HG02610 (cell line): Measurements from ENCODE around the gene ROCK2.
"Not testable (repeated sequence)": the region's sequence is repeated elsewhere in the genome, so short reads cannot be mapped to it uniquely, and the experiment has no call there.

Experiments
- ATAC-seq: cut with Tn5 transposase; IDR thresholded peaks from one replicate; pipeline ENCODE4 v1.9.1; 2021; ENCODE audit warnings: mild to moderate bottlenecking, moderate library complexity; ENCODE audit not compliant: unreplicated experiment

ROCK2 gene

DNA sequence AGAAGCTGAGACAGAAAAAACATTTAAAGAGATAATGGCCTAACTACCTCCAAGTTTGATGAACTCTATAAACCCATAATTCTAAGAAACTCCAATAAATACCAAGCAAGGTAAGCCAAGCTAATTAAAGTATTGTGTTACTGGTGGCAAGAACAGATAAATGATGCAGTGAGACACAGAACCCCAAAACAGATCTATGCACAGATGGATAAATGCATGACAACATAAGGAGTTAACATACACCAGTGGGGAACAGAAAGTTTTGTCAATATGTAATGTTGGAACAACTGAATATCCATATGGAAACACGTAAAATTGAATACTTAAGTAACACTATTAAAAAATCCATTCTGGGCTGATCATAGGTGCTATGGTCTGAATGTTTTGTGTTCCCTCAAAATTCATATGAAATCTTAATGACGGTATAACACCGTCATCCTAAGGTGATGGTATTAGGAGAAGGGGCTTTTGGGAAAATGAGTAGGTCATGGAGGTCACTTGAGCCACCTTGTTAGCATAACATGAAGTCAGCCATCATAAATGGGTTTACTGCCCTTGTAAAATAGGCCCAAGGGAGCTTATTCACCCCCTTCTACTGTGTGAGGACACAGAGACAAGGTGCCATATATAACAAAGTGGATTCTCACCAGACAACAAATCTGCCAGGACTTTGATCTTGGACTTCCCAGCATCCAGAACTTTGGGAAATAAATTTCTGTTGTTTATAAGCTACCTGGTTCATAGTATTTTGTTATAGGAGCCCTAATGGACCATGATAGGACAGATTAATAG is 102.8 kb downstream of the ROCK2 start:
- no peak for ATAC-seq

DNA sequence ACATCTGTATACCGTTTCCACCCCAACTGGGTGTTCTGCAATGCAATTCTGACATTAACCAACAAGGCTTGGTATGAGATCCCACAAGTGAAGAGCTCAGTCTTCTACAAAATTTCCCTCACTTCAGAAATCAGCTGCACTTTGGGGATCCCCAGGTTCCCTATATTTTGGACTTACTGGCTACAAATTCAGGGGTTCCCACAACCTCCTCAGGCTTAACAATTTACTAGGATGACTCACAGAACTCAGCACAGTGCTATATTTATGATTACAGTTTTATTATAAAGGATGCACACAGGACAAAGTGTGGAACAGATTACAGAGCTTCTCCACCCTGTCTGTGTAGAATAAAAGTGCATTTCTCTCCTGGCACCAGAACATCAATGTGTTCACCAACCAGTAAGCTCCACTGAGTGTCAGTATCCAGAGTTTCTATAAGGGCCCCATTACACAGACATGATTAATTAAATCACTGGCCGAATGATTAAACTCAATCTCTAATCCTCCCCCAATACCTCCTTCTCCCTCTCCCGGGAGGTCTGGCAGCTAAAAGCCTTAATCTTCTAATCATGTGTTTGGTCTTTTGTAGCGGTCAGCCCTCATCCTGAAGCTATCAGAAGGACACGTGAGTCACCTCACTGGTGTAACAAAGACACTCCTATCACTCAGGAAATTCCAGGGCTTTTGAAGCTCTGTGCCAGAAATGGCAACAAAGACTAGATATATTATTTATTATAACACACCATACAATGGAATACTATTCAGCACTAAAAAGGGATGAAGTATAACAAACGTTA is 104.6 kb downstream of the ROCK2 start:
- no peak for ATAC-seq

DNA sequence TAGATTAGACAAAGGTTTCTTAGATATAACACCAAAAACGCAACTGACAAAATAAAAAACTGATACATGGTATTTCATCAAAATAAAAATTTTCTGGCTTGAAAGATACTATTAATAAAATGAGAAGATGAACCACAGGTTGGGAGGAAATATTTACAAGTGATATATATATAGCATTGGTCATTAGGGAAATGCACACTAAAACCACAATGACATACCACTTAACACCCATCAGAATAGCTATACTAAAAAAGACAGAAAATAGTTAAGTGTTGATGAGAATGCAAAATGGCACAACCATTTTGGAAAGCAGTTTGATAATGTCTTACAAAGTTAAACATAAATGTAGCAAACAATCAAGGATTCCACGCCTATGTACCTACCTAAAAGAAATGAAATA is 105.3 kb downstream of the ROCK2 start:
- ATAC-seq = no peak

DNA sequence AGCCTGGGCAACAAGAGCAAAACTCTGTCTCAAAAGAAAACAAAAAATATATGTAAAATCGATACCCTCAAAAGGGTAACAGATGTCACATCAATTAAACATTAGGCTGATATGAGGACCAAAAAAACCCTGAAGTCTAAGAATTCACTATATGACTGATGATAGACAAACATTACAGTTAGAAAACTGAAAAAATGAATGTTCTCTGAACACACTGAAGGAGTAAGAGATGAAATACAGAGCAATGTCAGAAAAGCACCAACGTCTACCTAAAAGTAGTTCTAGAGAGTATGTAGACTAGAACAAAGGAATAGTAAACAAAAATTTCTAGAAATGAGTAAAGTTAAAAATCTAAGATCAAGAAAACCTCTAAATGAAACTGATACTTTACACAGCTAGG is 107.3 kb downstream of the ROCK2 start:
- ATAC-seq = peak; percentile 44

DNA sequence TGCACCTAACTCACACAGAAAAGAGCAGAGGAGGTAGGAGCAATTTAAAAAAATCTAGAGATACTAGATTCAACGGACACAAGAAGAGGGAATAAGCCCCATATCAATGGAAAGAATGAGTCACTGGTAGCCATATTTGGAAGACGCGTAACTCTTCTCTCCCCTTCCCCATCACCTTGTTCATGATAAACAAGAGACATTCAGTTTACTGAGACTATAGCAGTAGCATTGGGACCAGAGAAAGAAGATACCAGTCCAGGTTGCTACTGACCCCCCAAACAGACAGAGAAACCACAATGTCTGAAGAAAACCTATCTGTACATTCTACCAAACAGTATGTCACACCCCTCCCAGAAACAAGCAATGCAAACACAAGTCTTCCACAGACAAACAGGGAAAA is 108.1 kb downstream of the ROCK2 start:
- no peak for ATAC-seq

DNA sequence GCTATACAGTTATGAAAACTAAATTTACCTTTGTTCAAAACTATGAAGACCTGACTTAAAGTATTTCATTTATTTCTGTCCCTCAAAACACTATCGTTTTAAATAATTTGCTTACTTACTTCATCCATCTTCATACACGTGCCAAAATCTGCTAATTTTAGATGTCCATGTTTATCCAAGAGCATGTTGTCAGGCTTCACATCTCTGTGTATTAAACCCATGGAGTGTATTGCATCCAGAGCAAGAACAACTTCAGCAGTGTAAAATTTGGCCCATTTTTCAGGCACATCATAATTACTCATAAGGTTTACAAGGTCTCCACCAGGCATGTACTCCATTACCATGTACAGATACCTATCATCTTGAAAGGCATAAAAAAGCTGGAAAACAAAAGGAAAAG is 108.9 kb downstream of the ROCK2 start:
- ATAC-seq = no peak

DNA sequence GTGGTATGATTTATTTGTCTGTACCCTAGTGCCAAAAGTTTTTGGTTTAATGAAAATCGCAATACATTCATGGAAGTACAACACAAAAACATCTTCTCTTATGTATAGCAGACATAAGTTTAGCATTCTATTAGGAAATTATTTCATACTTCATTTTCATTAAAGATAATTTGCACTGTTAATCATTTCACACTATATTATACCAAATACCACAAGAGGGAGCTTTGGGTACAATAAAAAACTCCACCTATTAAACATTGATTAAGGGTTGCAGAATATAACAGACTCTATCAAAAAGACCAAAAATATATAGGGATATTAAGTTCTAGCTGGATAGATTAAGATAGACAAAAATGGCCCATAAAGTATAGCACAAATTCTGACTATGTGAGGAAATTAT is 110.1 kb downstream of the ROCK2 start:
- no peak for ATAC-seq

DNA sequence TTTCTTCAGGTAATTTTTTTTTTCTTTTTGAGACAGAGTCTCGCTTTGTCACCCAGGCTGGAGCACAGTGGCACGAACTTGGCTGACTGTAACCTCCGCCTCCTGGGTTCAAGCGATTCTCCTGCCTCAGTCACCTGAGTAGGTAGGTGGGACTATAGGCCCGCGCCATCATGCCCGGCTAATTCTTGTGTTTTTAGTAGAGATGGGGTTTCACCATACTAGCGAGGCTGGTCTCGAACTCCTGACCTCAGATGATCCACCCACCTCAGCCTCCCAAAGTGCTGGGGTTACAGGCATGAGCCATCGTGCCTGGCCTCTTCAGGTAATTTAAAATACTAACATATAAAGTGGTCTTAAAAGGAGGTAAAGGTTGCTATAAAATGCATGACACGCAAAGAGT is 113.2 kb downstream of the ROCK2 start:
- not testable (repeated sequence) for ATAC-seq

DNA sequence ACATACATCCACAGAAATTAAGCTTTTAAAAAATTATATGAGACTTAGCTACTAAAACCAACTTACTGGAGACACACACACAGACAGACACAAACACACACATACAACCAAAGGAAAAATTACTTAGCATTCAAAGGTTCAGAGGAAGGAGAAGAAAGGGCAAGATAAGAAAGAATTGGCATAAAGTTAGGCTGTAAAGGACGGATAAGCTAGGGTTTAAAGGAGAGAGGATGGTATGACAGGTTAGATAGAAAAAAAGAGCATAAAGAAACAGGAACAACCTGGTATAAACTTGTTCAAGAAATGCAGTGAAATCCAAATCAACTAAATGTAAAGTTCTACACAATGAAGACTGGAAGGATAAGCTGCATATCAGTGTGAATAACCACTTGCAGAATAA is 115.7 kb downstream of the ROCK2 start:
- ATAC-seq = no peak

DNA sequence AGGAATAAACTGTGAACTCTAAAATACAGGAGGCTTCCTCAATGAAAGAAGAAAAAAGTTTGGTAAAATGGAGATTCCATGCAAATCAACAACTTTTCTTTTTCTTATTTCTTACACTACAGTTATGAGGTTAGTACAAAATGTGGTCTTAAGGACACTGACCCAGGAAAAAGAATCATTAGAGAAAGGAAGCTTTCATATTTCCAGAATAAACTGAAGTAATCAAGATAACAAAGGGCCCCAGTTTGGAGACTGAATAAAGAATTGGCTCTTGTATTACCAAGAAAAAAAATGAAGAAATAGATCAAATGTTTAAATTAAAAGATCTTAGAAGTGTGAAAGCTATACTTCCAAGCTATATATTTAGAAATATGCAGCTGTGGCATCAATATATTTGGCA is 116.8 kb downstream of the ROCK2 start:
- no peak for ATAC-seq

DNA sequence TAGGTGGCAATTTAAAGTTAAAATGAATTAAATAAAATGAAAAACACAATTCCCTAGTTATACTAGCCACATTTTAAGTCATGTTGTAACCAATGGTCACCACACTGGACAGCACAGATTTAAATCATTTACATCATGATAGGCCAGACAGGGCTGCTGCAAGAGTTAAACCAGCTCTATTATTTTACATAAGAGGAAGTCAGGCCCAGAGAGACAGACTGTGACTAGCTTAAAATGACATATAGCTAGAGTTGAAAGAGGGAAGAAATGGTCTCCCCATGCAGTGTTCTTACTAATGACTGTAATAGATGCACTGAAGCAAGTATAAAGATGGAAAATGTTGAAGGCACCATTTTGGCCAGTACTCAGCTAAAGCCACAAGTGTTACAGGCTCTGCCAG is 119.5 kb downstream of the ROCK2 start:
- ATAC-seq = peak; percentile 77

DNA sequence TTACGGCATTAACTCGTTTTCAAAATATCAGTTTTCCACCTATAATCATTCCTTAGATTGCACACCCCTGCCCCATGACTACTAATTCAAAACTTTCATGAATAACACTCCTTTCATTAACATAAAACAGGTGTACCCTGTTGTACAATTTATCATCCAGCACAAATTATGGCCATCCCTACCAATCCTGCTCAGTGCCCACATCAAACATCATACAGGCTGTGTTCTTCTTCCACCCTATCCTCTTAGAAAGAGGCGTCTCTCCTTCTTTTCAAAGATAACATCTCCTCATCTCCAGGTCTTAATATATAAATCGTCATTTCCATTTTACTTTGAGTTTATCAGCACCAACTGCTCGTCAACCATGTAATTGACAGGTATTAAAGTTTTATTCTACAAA is 121.6 kb downstream of the ROCK2 start:
- no peak for ATAC-seq

DNA sequence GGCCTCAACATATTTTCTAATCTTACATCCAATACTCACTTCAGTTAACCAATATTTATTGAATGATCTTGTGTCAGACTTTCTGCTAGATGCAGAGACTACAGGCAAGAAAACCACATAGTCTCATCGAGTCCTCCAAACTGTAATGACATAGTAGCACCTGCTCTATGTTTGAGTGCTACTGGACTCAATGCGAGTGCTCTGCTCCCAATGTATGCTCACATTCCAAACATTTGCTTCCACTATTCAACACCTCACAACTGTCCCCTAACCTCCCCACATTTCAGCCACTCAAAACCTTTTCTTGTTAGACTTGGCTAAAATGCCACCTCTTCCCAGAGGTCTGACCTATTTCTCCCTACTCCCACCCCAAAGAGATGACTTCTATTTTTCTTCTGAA is 124.0 kb downstream of the ROCK2 start:
- ATAC-seq = no peak

DNA sequence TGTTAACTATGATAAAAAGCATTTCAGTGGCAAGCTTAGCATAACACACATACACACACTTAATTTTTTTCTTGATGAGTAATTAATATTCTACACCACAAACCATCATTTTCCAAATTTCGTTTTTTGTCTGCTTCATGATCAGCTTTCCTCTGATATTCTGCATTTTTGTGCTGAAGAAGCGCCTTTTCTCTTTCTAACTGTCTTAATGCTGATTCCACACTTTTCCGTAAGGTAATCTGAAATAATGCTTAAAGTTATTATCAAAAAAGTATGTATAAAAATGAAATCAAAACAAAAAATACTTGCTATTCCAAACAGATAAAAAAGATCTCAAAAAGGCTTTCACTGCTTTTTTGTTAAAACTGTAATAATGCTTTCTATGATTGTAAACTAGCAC is 129.0 kb downstream of the ROCK2 start:
- no peak for ATAC-seq

DNA sequence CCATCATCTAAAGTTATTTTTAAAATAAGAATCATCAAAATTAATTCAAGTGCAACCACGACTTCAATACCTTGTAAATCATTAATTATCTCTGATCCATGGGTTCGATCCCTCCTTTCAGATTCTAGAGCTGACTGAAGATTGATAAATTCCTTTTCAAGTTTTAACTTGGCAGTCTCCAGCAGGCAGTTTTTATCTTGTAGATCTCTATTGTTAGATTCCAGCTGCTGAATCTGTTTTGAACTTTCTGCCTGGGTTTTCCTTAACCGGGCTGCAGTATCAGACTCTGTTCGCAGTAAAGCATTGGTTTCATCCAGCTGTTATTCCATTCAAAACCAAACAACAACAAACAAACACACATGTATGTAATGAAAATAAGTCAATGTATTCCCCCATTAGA is 129.7 kb downstream of the ROCK2 start:
- ATAC-seq = no peak

DNA sequence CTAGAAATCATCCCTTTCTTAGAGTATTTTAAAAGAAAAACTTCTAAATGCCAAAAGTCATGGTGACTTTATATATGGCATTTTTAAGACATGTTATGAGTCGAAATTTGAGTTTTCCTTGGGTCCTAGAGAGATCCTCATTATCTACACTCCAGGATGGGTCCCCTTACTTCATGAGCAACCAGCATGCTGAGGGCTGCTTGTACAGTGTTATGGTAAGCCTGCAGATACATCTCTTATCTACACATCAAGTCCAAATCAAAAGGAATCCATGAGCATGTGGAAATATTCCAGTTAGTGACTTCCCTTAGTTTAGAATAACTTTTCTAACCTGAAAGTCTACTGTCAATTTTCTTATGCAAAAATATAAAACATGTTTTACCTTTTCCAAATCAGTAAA is 130.5 kb downstream of the ROCK2 start:
- no peak for ATAC-seq

DNA sequence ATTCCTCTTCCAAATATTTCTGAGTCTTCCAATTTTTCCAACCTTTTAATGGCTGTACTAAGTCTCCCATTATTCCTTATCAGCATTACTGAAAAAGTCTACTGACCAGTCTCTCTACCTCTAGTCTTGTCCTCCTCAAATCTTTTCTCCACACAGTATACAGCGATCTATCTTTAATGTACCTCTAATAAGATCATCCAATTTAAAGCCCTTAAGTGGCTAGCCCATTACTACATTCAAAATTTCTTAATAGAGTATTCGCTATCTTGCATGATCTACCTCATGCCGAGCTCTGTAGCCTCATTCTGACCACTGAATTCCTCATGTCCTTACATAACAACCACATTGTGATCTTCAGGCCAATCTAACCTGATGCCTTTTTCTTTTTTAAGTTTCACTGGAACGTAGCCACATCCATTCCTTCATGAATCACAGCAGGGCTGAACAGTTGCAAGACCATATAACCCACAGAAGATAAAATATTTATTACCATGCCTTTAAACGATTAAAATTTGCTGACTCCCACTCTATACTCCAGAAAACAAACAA is 131.3 kb downstream of the ROCK2 start:
- ATAC-seq = no peak

DNA sequence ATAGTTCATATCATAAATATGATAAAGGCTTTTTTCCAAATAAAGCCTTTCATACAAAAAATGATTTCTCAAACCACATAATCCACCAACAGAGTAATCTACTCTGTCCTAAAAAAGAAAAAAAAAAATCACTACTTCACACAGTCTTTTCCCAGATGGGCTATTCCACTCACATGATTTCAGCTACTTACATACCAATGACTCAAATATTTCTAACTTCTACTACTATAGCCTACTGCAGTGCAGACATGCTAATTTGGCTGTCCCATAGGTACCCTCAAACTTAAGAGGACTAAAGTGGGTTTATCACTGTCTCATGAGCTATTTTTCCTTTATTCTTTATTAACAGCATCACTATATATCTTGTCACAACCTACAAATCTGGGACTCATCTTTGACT is 131.8 kb downstream of the ROCK2 start:
- ATAC-seq = no peak

DNA sequence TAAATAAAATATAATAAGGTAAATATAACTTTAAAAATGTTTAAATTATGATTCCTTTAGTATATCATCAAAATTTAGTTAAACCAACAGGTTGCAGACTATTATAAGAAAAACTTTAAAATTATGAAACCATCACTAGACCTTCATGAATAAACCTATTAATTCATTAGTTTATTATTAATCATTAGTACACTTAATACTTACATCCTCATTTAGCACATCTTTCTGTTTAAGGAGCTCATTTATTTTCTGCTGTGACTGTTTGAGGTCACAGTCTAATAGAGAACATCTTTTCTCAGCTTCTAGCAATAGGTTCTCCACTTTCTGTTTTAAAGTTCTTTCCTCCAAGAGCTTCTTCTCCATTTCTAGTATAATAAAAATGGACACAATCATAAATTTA is 136.4 kb downstream of the ROCK2 start:
- no peak for ATAC-seq

DNA sequence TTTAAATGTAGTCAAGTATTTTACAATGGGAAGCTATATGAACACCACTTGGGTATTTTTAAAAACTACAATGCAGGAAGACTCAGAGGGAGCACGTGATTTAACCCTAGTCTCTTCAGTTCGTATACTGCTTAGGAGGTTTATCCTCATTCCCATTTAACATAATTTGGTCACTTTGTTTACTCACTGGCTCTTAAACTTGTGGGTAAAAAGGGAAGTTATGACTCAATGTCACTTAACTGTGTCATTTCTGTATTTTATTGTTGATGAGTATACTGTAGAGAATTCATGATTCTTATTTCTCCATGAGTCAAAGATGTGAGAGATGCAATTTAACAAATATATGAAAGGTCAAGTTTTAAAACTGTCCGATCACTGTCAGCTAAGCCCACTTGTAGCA is 141.0 kb downstream of the ROCK2 start:
- peak; percentile 80 for ATAC-seq

DNA sequence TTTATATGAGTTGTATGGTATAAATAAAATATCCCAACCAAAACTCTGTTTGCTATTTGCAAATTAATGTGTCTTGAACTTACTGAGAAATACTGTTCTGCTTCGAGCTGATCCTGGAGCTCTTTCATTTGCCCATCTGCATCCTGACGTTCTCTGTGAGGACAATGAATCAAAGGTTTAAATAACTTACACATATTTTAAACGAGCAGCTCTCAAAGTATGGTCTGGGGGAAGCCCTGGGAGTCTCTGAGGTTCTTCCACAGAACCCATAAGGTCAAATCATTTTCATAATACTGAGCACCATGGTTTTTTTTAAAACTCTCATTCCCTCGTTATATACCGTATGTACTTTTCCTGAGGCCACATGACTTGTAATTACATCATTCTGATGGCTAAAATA is 142.5 kb downstream of the ROCK2 start:
- ATAC-seq = no peak

DNA sequence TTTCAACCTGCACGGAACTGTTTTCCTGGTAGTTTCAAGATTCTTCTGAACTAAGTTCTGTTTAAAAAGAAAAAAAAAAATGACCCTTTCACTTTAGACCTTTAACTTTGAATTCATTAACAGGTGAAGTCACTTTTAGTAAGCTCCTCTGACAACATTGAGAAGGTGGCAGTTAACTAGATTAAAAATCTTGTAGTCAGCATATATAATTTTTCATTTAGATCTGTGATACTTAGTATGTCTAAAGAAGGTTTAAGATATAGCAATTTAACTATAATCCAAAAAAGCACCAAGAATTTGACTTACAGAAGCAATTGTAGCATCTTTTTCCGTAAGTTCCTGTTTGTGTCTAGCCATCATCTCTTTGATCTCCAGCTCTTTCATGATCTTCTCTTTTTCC is 143.8 kb downstream of the ROCK2 start:
- no peak for ATAC-seq
